Prostate gland (tissue), 2 donors: Measurements from ENCODE around the gene NYAP1.

Experiments
- CTCF ChIP-seq, 4 experiments: fragments of 200-600 bp in 2 of 4; fragments of 450-650 bp in 2 of 4; sonication (generic) in 2 of 4; IDR thresholded peaks; 1 replicate in 3 of 4; 2 replicates in 1 of 4; pipeline ENCODE4 v1.5.1; 2016 to 2019; ENCODE audit warnings: antibody characterized with exemption in 4 of 4, mild to moderate bottlenecking in 2 of 4, moderate library complexity in 2 of 4
- POLR2A ChIP-seq: fragments of 450-650 bp; IDR thresholded peaks from one replicate; pipeline ENCODE4 v1.6.1; 2016; ENCODE audit warnings: antibody characterized with exemption, mild to moderate bottlenecking

DNA sequence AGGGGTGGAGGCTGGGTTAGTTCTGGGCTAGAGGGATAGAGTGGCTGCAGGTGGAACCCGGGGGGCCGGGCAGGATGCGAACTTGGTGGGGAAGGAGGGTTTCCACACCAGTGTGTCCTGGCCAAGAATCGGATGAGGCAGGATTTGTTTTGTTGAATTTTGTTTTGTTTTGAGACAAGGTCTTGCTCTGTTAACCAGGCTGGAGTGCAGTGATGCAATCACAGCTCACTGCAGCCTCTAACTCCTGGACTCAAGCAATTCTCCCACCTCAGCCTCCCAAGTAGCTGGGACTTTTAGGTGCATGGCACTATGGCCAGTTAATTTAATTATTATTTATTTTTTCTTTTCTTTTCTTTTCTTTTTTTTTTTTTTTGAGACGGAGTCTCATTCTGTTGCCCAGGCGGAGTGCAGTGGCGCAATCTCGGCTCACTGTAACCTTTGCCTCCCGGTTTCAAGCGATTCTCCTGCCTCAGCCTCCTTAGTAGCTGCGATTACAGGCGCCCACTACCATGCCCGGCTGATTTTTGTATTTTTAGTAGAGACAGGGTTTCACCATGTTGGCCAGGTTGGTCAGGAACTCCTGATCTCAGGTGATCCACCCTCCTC, 34.4 kb upstream of the NYAP1 start:
- TF ChIP-seq POLR2A (no peak), CTCF (IDR thresholded peaks at IDR 0.05) (no peak)
